ENCODE results near the gene TYW1B.
"Not testable (repeated sequence)": the region's sequence is repeated elsewhere in the genome, so short reads cannot be mapped to it uniquely, and the experiment has no call there.

TYW1B gene

DNA sequence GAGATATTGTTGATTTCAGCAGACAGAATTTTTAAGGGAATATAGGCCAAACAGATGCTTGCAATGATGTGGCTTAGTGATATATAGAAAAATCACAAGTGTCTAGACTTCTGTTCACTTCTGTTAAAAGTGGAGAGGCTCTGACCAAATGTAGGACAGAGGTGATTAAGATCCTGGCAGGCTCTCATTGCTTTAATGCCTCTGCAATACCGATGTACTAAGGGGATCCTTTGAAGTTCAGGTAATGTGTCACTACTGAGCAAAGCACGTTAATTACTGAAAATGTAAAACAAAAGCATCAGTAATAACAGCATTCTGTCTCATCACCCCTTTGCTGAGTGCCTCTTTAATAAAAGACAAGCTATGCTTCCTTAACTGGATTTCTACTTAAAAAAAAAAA, 131.4 kb downstream of the TYW1B start:
- not testable (repeated sequence) for FAIRE-seq

GRCh38 chr7:72695482-72695881, 132.5 kb downstream of the TYW1B start:
- not testable (repeated sequence) for FAIRE-seq

DNA sequence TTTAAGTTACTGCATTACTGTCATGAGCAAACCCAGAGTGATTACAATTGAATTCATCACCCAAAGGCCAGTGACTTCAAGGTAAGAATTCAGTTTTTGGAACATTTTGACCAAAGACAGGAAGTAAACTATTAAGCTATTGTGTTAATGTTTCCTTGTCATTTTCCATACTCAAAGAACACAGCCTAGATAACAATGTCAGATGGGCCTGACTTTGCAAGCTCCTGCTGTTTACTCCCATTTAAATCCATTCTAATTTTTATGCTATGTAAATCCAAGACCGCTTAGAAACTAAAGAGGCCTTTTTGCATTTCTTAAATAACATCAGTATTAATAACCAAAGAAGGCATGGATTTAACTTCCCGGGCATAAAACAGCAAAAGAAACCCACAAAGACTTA, 136.6 kb downstream of the TYW1B start:
- FAIRE-seq: not testable (repeated sequence)

GRCh38 chr7:72690177-72690576, 137.8 kb downstream of the TYW1B start:
- peak; percentile 49 for FAIRE-seq

- FAIRE-seq: not testable (repeated sequence)
Observed at GRCh38 chr7:72689344-72689743, 138.7 kb downstream of the TYW1B start.

DNA sequence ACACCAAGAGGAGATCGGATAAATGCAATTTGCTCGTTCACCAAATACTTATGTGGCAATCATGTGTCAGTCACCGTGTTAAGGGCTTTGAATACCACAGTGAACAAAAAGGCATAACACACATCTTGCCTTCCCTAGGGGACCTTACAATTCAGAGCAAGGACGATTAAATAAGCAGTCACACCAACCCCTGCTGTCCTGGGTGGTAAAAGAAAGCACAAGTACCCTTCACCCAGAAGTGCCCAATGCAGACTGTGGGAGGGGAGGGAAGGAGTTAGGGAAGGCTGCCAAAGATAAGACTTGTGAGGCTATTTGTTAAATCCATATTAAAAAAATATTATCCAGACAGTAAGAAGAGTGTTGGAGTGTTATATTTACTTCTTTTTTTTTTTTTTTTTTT, 146.8 kb downstream of the TYW1B start:
- not testable (repeated sequence) for FAIRE-seq

DNA sequence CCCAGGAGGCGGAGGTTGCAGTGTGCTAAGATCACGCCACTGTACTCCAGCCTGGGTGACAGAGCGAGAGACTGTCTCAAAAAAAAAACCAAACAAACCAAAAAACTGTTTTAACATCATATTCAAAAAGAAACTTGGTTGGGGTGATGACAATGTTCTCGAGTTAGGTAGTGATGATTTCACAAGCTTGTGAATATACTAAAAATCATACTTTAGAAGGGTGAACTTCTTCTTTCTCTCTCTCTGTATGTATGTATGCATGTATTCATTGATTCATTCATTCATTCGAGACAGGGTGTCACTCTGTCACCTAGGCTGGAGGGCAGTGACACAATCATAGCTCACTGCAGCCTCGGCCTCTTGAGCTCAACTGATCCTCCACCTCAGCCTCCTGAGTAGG, 151.1 kb downstream of the TYW1B start:
- not testable (repeated sequence) for FAIRE-seq

GRCh38 chr7:72676086-72676690, 151.8 kb downstream of the TYW1B start:
- FAIRE-seq: not testable (repeated sequence)

GRCh38 chr7:72675686-72676085, 152.3 kb downstream of the TYW1B start:
- FAIRE-seq: peak; percentile 72

- FAIRE-seq: no peak
Observed at GRCh38 chr7:72674394-72674793, 153.6 kb downstream of the TYW1B start.

GRCh38 chr7:72670850-72671249, 157.2 kb downstream of the TYW1B start:
- not testable (repeated sequence) for FAIRE-seq

- FAIRE-seq: not testable (repeated sequence)
Observed at GRCh38 chr7:72668435-72668834, 159.6 kb downstream of the TYW1B start.

DNA sequence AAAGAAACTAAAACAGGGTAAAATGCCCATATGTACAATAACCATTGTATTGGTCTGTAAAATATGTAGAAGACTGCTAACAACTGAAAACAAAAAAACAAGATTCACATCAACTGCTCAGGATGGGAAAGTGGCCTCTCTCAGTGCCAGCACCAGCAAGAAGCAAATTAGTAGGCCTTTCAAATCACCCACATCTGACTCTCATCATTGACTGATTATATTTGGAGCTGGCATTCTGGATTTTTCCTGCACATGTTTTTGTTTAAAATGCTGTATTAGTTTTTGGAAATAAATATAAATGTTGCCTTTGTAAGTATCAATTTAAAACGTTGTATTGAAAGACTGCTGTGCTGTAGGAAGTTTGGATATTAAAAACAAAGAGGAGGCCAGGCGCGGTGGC, 161.0 kb downstream of the TYW1B start:
- FAIRE-seq: not testable (repeated sequence)

DNA sequence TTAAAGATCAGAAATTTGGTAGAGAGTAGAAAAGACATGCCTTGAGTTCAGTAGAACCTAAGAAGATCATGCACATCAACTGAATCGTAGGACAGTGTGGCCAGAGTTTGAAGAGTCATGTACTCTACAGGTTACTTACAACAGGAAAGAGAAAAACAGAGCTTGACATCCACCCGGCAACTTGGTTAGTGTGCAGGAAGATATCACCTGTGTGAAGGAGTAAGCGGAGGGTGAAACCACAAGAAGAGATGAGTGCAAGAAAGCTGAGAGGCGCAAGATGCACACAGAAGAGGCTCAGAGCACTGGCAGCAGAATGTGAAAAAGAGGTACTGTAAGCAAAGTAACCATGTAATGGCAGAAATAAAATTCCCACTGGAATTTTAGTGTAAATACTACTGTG, 179.4 kb downstream of the TYW1B start:
- not testable (repeated sequence) for FAIRE-seq

GRCh38 chr7:72643708-72644107, 184.3 kb downstream of the TYW1B start:
- not testable (repeated sequence) for FAIRE-seq

DNA sequence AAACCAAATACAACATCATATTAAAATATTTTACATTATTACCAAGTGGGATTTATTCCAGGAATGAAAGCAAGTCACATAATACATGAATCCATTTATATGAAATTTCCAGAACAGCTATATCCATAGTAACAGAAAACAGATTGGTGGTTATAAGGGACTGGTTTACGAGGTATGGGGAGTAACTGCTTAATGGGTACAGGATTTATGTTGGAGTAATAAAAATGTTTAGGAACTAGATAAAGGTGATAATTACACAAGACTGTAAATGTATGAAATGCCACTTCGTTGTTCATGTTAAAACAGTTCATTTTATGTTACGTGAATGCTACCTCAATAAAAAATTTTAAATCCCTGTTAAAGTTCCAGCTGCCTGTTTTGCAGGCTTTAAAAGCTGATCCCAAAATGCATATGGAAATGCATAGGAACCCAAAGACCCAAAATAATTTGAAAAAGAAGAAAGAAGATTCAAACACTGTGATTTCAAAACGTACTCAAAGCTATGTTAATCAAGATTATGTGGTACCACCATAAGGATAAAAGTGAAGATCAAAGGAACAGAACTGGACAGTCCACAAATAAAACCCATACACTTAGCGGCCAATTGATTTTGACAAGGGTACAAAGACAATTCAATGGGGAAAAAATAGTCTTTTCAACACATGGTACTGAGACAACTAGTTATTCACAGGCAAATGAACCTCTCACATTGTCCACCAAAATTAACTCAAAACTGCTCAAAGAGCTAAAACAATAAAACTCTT, 186.3 kb downstream of the TYW1B start:
- FAIRE-seq: not testable (repeated sequence)

GRCh38 chr7:72640740-72641139, 187.3 kb downstream of the TYW1B start:
- not testable (repeated sequence) for FAIRE-seq

GRCh38 chr7:72635273-72635908, 192.6 kb downstream of the TYW1B start:
- FAIRE-seq: not testable (repeated sequence)

- not testable (repeated sequence) for FAIRE-seq
Observed at GRCh38 chr7:72632765-72633292, 195.2 kb downstream of the TYW1B start.

- not testable (repeated sequence) for FAIRE-seq
Observed at GRCh38 chr7:72628375-72628774, 199.6 kb downstream of the TYW1B start.

DNA sequence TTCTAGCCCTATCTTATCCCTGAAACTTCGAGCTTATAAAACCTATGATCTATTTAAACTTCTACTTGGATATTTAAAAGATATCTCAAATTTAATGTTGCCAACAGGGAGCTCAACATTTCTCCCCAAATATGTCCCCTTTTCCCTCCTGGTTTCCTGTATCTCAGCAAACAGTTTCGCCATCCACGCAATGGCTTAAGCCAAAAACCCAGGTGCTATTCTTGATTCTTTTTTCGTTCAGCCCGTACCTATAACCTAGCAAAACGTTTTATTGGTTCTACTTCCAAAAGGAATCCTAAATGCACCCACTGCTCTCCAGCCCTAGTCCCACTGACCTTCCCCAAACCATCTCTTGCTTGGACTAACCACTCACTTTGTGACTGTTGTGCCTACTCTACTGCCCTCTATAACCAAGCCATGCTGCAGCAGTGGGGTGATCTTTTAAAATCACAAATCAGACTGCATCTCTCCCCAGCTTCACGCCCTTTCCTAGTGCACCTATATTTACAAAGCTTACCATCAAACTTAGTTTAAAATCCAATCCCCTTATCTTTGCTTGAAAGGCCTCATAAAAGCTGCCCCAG, 201.5 kb downstream of the TYW1B start:
- not testable (repeated sequence) for FAIRE-seq

- FAIRE-seq: not testable (repeated sequence)
Observed at GRCh38 chr7:72625721-72626423, 202.1 kb downstream of the TYW1B start.
